ENCODE data around the gene BEND4.

- TF ChIP-seq CTCF (IDR thresholded peaks at IDR 0.05; ENCODE audit: low read depth, low read length, poor library complexity, severe bottlenecking): no peak
- TF ChIP-seq EZH2phosphoT487 (IDR thresholded peaks at IDR 0.05; ENCODE audit: borderline replicate concordance, low read length): no peak
Observed at GRCh38 chr4:42067264-42067663, 85.2 kb downstream of the BEND4 start.

Measured in DOHH2 (cell line).